ENCODE measurements around the gene CACNG1. TPM values are rescaled to one million over a fixed set of nuclear protein-coding genes. Genes with fewer than 3 reads are reported as not detected.

CACNG1 gene
- total and polyA plus RNA-seq, 2 of the 4 experiments (the other 2 are of a cell fraction): not detected

DNA sequence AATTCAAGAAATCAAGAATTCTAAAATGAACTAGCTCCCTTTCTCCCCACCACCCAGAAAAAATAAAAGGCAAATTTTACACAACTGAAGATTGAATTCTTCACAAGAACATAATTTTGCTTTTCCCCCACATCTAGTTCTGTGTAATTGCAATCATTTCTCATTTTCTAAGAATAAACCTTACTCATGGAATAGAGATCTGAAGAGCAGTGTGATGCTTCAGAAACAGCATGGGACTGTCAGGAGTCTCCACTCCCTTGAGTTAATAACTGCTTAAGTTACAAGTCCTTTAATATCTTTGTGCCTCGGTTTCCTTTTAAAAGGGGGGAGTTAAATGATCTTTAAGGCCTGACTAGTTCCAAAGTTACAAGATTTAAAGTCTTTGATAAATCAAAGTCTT is 53.7 kb downstream of the CACNG1 start:
- no peak for TF ChIP-seq MXI1 (IDR thresholded peaks at IDR 0.05; ENCODE audit: borderline replicate concordance, low read depth, low read length)
- no peak for TF ChIP-seq CHD1 (IDR thresholded peaks at IDR 0.05; ENCODE audit: low read depth, low read length)
- TF ChIP-seq FOS (IDR thresholded peaks at IDR 0.05; ENCODE audit: low read depth, low read length): no peak
- no peak for TF ChIP-seq MAFK (IDR thresholded peaks at IDR 0.05; ENCODE audit: low read depth, low read length)
- TF ChIP-seq RAD21 (IDR thresholded peaks at IDR 0.05; ENCODE audit: low read length): no peak
- TF ChIP-seq, protein P1, sequence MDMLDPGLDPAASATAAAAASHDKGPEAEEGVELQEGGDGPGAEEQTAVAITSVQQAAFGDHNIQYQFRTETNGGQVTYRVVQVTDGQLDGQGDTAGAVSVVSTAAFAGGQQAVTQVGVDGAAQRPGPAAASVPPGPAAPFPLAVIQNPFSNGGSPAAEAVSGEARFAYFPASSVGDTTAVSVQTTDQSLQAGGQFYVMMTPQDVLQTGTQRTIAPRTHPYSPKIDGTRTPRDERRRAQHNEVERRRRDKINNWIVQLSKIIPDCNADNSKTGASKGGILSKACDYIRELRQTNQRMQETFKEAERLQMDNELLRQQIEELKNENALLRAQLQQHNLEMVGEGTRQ (IDR thresholded peaks at IDR 0.05; ENCODE audit: low read depth, low read length): no peak
- no peak for TF ChIP-seq NFE2L2 (IDR thresholded peaks at IDR 0.05; ENCODE audit: low read depth, low read length)
- no peak for TF ChIP-seq MAZ (IDR thresholded peaks at IDR 0.05; ENCODE audit: borderline replicate concordance, low read depth, low read length)
- TF ChIP-seq POLR2A (IDR thresholded peaks at IDR 0.05; ENCODE audit: low read depth, low read length): no peak
- TF ChIP-seq, protein P2, sequence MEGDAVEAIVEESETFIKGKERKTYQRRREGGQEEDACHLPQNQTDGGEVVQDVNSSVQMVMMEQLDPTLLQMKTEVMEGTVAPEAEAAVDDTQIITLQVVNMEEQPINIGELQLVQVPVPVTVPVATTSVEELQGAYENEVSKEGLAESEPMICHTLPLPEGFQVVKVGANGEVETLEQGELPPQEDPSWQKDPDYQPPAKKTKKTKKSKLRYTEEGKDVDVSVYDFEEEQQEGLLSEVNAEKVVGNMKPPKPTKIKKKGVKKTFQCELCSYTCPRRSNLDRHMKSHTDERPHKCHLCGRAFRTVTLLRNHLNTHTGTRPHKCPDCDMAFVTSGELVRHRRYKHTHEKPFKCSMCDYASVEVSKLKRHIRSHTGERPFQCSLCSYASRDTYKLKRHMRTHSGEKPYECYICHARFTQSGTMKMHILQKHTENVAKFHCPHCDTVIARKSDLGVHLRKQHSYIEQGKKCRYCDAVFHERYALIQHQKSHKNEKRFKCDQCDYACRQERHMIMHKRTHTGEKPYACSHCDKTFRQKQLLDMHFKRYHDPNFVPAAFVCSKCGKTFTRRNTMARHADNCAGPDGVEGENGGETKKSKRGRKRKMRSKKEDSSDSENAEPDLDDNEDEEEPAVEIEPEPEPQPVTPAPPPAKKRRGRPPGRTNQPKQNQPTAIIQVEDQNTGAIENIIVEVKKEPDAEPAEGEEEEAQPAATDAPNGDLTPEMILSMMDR (conservative IDR thresholded peaks at IDR 0.05; ENCODE audit: low read depth, low read length): no peak
- no peak for TF ChIP-seq CEBPB (IDR thresholded peaks at IDR 0.05; ENCODE audit: low read depth, low read length)
- TF ChIP-seq RCOR1 (IDR thresholded peaks at IDR 0.05; ENCODE audit: insufficient replicate concordance, low read length): no peak
- TF ChIP-seq RFX5 (IDR thresholded peaks at IDR 0.05; ENCODE audit: low read depth, low read length): no peak
- TF ChIP-seq SMC3 (IDR thresholded peaks at IDR 0.05; ENCODE audit: low read depth, low read length): no peak
- TF ChIP-seq BHLHE40 (IDR thresholded peaks at IDR 0.05; ENCODE audit: low read depth, low read length): no peak
- TF ChIP-seq, protein P3, sequence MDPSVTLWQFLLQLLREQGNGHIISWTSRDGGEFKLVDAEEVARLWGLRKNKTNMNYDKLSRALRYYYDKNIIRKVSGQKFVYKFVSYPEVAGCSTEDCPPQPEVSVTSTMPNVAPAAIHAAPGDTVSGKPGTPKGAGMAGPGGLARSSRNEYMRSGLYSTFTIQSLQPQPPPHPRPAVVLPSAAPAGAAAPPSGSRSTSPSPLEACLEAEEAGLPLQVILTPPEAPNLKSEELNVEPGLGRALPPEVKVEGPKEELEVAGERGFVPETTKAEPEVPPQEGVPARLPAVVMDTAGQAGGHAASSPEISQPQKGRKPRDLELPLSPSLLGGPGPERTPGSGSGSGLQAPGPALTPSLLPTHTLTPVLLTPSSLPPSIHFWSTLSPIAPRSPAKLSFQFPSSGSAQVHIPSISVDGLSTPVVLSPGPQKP (IDR thresholded peaks at IDR 0.05; ENCODE audit: borderline replicate concordance, low read depth, low read length): no peak
- Histone ChIP-seq H2AFZ (replicated peaks; ENCODE audit: low read length, poor library complexity) (no peak overlapping the region), H3K9me1 (ENCODE audit: insufficient read depth, low read length) (peaks cover 6% of the 10 kb centered on the region), H3K4me1 (ENCODE audit: control insufficient read depth, insufficient read depth, low read length) (no peaks in the 10 kb centered on the region; the same call in 1 of the 2 replicates), H2AK9ac (replicated peaks; ENCODE audit: low read depth, low read length, poor library complexity) (no peak overlapping the region), H4K91ac (ENCODE audit: insufficient read depth, low read depth, low read length) (no peak overlapping the region), H3K14ac (replicated peaks; ENCODE audit: low read depth, low read length) (no peak overlapping the region), H3K4me2 (ENCODE audit: low read depth, low read length) (no peak overlapping the region), H4K5ac (ENCODE audit: low read depth, low read length) (no peak overlapping the region), H4K20me1 (ENCODE audit: insufficient read depth, low read length) (peaks cover 11% of the 10 kb centered on the region; the same call in 1 of the 2 replicates), H2BK15ac (ENCODE audit: low read depth, low read length) (no peak overlapping the region), H3K56ac (ENCODE audit: extremely low read depth, insufficient read depth, low read length) (no peak overlapping the region), H2BK5ac (ENCODE audit: low read depth, low read length, poor library complexity, severe bottlenecking) (no peak overlapping the region), H3K36me3 (ENCODE audit: control insufficient read depth, insufficient read depth, low read length) (no peaks in the 10 kb centered on the region), H3K4me3 (ENCODE audit: insufficient read depth, low read depth, low read length) (no peak overlapping the region), H4K8ac (ENCODE audit: low read depth in 2 of 2, low read length in 2 of 2) (no peak overlapping the region), H3K4ac (ENCODE audit: low read depth, low read length) (no peak overlapping the region), H2BK120ac (ENCODE audit: low read depth, low read length) (no peak overlapping the region), H3K9ac (ENCODE audit: low read depth, low read length) (no peak overlapping the region), H3K23ac (ENCODE audit: low read depth, low read length) (no peak overlapping the region), H2AK5ac (ENCODE audit: low read depth, low read length) (no peak overlapping the region), H3K27me3 (ENCODE audit: control insufficient read depth, insufficient read depth, low read length) (no peaks in the 10 kb centered on the region), H2BK20ac (ENCODE audit: low read depth, low read length) (no peak overlapping the region), H3K9me3 (ENCODE audit: control insufficient read depth, insufficient read depth, low read length) (no peaks in the 10 kb centered on the region), H3K79me1 (ENCODE audit: low read depth in 1 of 2, low read length in 2 of 2) (peaks cover 21 to 45% of the 10 kb centered on the region in 2 experiments), H3K27ac (ENCODE audit: insufficient read depth, low read length) (no peak overlapping the region), H3K18ac (ENCODE audit: low read depth, low read length) (no peak overlapping the region)
- BruUV-seq (replicated peaks): no TSS peak
- DNase-seq: no peak
- ChIA-PET CTCF (no interaction called here), POLR2A (ENCODE audit: unreplicated experiment) (no interaction called here)
- in situ Hi-C loops (cut with MboI; ENCODE audit: low sequenced_read_pairs): no loop called here
- intact Hi-C loops (cut with micrococcal nuclease): no loop called here
- no peak for ATAC-seq (ENCODE audit: low read depth)
- WGBS, 2 experiments (ENCODE audit: extremely low coverage in 2 of 2, insufficient read length in 1 of 2): no CpG with 5 or more reads among the region's 1 CpG
- dilution Hi-C loops (cut with HindIII; ENCODE audit: low sequenced_read_pairs, unreplicated experiment): no loop called here

Data from IMR-90 (cell line).